Adrenal gland (tissue), 5 donors: ENCODE measurements around the gene IL18BP.

Experiments
- CTCF ChIP-seq, 6 experiments: fragments of 450-650 bp in 4 of 6; fragments of 200-600 bp in 2 of 6; sonication (generic) in 1 of 6; IDR thresholded peaks; 1 replicate in 5 of 6; 2 replicates in 1 of 6; pipeline versions ENCODE4 v1.5.1 to v1.8.0; 2016 to 2021; ENCODE audit warnings: antibody characterized with exemption in 6 of 6, mild to moderate bottlenecking in 2 of 6, moderate library complexity in 1 of 6
- POLR2A ChIP-seq, 2 donors: fragments of 450-650 bp; IDR thresholded peaks; one replicate each; pipeline ENCODE4 v1.6.1; 2017; ENCODE audit warnings: antibody characterized with exemption in 2 of 2, mild to moderate bottlenecking in 2 of 2, moderate library complexity in 1 of 2
- donor health status: DM: no; HTN: no; CAD: no.

- no peak for TF ChIP-seq CTCF (IDR thresholded peaks at IDR 0.05)
- no peak for TF ChIP-seq POLR2A (IDR thresholded peaks at IDR 0.05)
Measured at GRCh38 chr11:71996517-71996916, 2.2 kb upstream of the IL18BP start.
